HUES64 (cell line): Measurements from ENCODE around the gene XPC.

ENCODE experiments used
- H3K27ac ChIP-seq: 2 replicates; pipeline ENCODE4 v1.7.0; 2013; ENCODE audit warnings: low read depth, low read length, inconsistent platforms
- H3K27me3 ChIP-seq: 2 replicates; pipeline ENCODE4 v1.6.1; 2013; ENCODE audit warnings: mild to moderate bottlenecking, low read length; ENCODE audit not compliant: insufficient read depth
- H3K36me3 ChIP-seq: 2 replicates; pipeline ENCODE4 v1.6.1; 2013; ENCODE audit warnings: mild to moderate bottlenecking, low read length; ENCODE audit not compliant: insufficient read depth
- H3K4me1 ChIP-seq: 2 replicates; pipeline ENCODE4 v1.6.1; 2013; ENCODE audit warnings: mild to moderate bottlenecking, low read length, moderate library complexity; ENCODE audit not compliant: insufficient read depth
- H3K4me3 ChIP-seq: 2 replicates; pipeline ENCODE4 v1.5.1; 2013; ENCODE audit warnings: mild to moderate bottlenecking, low read length, moderate library complexity
- H3K9ac ChIP-seq: 2 replicates; pipeline ENCODE4 v1.6.1; 2013; ENCODE audit warnings: mild to moderate bottlenecking, low read depth, low read length
- H3K9me3 ChIP-seq: 2 replicates; pipeline ENCODE4 v1.6.1; 2013; ENCODE audit warnings: low read depth, low read length; ENCODE audit not compliant: insufficient read depth
- WGBS: fragments of 150-250, 120-280 bp; methylation state at CpG from one replicate; pipeline ENCODE4 v1.1.7; 2013; ENCODE audit warnings: missing lambda C conversion rate; 5-methylcytosine and 5-hydroxymethylcytosine counted together

Gene XPC

GRCh38 chr3:14138878-14139655, 39.3 kb downstream of the XPC start:
- Histone ChIP-seq H3K36me3 (peaks cover 68% of the 10 kb centered on the region), H3K9ac (no peak overlapping the region), H3K4me3 (no peak overlapping the region), H3K27me3 (no peaks in the 10 kb centered on the region), H3K27ac (no peak overlapping the region), H3K9me3 (no peaks in the 10 kb centered on the region), H3K4me1 (peaks cover 19% of the 10 kb centered on the region; the same call in 1 of the 2 replicates)
- WGBS, result 93% methylated on average over 14 of the region's 14 CpGs

GRCh38 chr3:14138109-14138877, 40.1 kb downstream of the XPC start:
- Histone ChIP-seq H3K36me3 (peaks cover 76% of the 10 kb centered on the region), H3K4me1 (peaks cover 11% of the 10 kb centered on the region; the same call in 1 of the 2 replicates), H3K9ac (no peak overlapping the region), H3K9me3 (no peaks in the 10 kb centered on the region), H3K27ac (no peak overlapping the region), H3K4me3 (no peak overlapping the region), H3K27me3 (no peaks in the 10 kb centered on the region)
- 95% methylated on average over 16 of the region's 16 CpGs for WGBS

- H3K9me3 ChIP-seq, result no peaks in the 10 kb centered on the region
- H3K9ac ChIP-seq, result no peak overlapping the region
- peaks cover 2% of the 10 kb centered on the region; the same call in 1 of the 2 replicates for H3K4me1 ChIP-seq
- H3K36me3 ChIP-seq, result peaks cover 83% of the 10 kb centered on the region
- H3K4me3 ChIP-seq, result no peak overlapping the region
- no peaks in the 10 kb centered on the region for H3K27me3 ChIP-seq
- no peak overlapping the region for H3K27ac ChIP-seq
- WGBS, result 86% methylated on average over 3 of the region's 3 CpGs
Measured at GRCh38 chr3:14137445-14137844, 41.0 kb downstream of the XPC start.

GRCh38 chr3:14137004-14137403, 41.4 kb downstream of the XPC start:
- no peaks in the 10 kb centered on the region for H3K4me1 ChIP-seq
- no peaks in the 10 kb centered on the region for H3K9me3 ChIP-seq
- no peak overlapping the region for H3K9ac ChIP-seq
- H3K36me3 ChIP-seq, result peaks cover 82% of the 10 kb centered on the region
- no peak overlapping the region for H3K27ac ChIP-seq
- no peaks in the 10 kb centered on the region for H3K27me3 ChIP-seq
- WGBS, result 91% methylated on average over 3 of the region's 3 CpGs
- H3K4me3 ChIP-seq, result no peak overlapping the region

GRCh38 chr3:14135581-14135980, 42.8 kb downstream of the XPC start:
- Histone ChIP-seq H3K4me3 (no peak overlapping the region), H3K9me3 (no peaks in the 10 kb centered on the region), H3K27ac (no peak overlapping the region), H3K9ac (no peak overlapping the region), H3K36me3 (peaks cover 84% of the 10 kb centered on the region), H3K4me1 (no peaks in the 10 kb centered on the region), H3K27me3 (no peaks in the 10 kb centered on the region)
- WGBS, result 96% methylated on average over 11 of the region's 11 CpGs

GRCh38 chr3:14134291-14134690, 44.1 kb downstream of the XPC start:
- Histone ChIP-seq H3K4me3 (no peak overlapping the region), H3K27ac (no peak overlapping the region), H3K4me1 (no peaks in the 10 kb centered on the region), H3K27me3 (no peaks in the 10 kb centered on the region), H3K9me3 (no peaks in the 10 kb centered on the region), H3K9ac (no peak overlapping the region), H3K36me3 (peaks cover 92% of the 10 kb centered on the region)
- WGBS, result 93% methylated on average over 6 of the region's 6 CpGs

- H3K4me3 ChIP-seq, result no peak overlapping the region
- no peak overlapping the region for H3K27ac ChIP-seq
- no peaks in the 10 kb centered on the region for H3K9me3 ChIP-seq
- peaks cover 91% of the 10 kb centered on the region for H3K36me3 ChIP-seq
- H3K9ac ChIP-seq, result no peak overlapping the region
- no peaks in the 10 kb centered on the region for H3K27me3 ChIP-seq
- WGBS, result 93% methylated on average over 5 of the region's 5 CpGs
- H3K4me1 ChIP-seq, result no peaks in the 10 kb centered on the region
Measured at GRCh38 chr3:14133876-14134275, 44.5 kb downstream of the XPC start.

GRCh38 chr3:14133188-14133800, 45.1 kb downstream of the XPC start:
- Histone ChIP-seq H3K4me1 (no peaks in the 10 kb centered on the region), H3K9ac (no peak overlapping the region), H3K27ac (no peak overlapping the region), H3K36me3 (peaks cover 91% of the 10 kb centered on the region), H3K9me3 (no peaks in the 10 kb centered on the region), H3K27me3 (no peaks in the 10 kb centered on the region), H3K4me3 (no peak overlapping the region)
- 95% methylated on average over 10 of the region's 10 CpGs for WGBS

- no peak overlapping the region for H3K9ac ChIP-seq
- no peaks in the 10 kb centered on the region for H3K4me1 ChIP-seq
- H3K9me3 ChIP-seq, result no peaks in the 10 kb centered on the region
- H3K27me3 ChIP-seq, result no peaks in the 10 kb centered on the region
- no peak overlapping the region for H3K27ac ChIP-seq
- peaks cover 93% of the 10 kb centered on the region for H3K36me3 ChIP-seq
- 87% methylated on average over 6 of the region's 6 CpGs for WGBS
- no peak overlapping the region for H3K4me3 ChIP-seq
Measured at GRCh38 chr3:14132689-14133088, 45.7 kb downstream of the XPC start.

- no peak overlapping the region for H3K4me3 ChIP-seq
- H3K4me1 ChIP-seq, result no peaks in the 10 kb centered on the region
- H3K9me3 ChIP-seq, result no peaks in the 10 kb centered on the region
- H3K9ac ChIP-seq, result no peak overlapping the region
- H3K27ac ChIP-seq, result no peak overlapping the region
- H3K36me3 ChIP-seq, result peaks cover 92% of the 10 kb centered on the region
- no peaks in the 10 kb centered on the region for H3K27me3 ChIP-seq
- 95% methylated on average over 8 of the region's 8 CpGs for WGBS
Measured at GRCh38 chr3:14132120-14132519, 46.3 kb downstream of the XPC start.

- Histone ChIP-seq H3K36me3 (peaks cover 84% of the 10 kb centered on the region), H3K4me1 (peaks cover 3% of the 10 kb centered on the region; the same call in 1 of the 2 replicates), H3K9me3 (no peaks in the 10 kb centered on the region), H3K27ac (no peak overlapping the region), H3K27me3 (no peaks in the 10 kb centered on the region), H3K9ac (no peak overlapping the region), H3K4me3 (no peak overlapping the region)
- WGBS, result 93% methylated on average over 5 of the region's 5 CpGs
Measured at GRCh38 chr3:14131134-14131533, 47.3 kb downstream of the XPC start.
